ENCODE data around the gene PLXNA4. TPM values are rescaled to one million over a fixed set of nuclear protein-coding genes. Genes with fewer than 3 reads are reported as not detected.
A peak's percentile ranks its signal among the peaks of the same experiment; 100 is the strongest.

PLXNA4 gene
- total and polyA plus RNA-seq, 10 donors: 0.15 to 14.7 (median 8.7) TPM

DNA sequence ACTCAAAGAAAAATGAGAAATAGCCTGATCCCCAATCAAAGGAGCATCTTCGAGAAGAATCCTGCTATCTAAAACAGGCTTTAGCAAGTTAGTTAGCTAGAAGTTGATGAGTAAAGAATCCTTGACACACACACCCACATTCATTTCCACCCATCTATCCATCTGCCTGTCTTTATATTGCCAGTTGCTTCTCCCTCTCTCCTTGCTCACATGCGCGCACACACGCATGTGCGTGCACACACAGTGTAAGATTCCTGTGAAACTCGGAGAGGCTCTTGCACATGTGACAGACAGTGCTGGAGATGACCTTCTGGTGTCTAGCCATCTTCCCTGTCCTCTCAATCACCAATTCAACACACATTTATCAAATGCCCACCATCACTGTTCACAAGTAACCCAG is 393.3 kb downstream of the PLXNA4 start:
- H3K9me3 ChIP-seq: peaks cover 0 to 22% (median 14%) of the 10 kb centered on the region in 8 donors
- peaks cover 0 to 35% (median 0%) of the 10 kb centered on the region in 6 donors for H3K36me3 ChIP-seq
- TF ChIP-seq POLR2A (IDR thresholded peaks at IDR 0.05) (no peak), POLR2AphosphoS5 (IDR thresholded peaks at IDR 0.05) (no peak)
- TF ChIP-seq, protein P1, sequence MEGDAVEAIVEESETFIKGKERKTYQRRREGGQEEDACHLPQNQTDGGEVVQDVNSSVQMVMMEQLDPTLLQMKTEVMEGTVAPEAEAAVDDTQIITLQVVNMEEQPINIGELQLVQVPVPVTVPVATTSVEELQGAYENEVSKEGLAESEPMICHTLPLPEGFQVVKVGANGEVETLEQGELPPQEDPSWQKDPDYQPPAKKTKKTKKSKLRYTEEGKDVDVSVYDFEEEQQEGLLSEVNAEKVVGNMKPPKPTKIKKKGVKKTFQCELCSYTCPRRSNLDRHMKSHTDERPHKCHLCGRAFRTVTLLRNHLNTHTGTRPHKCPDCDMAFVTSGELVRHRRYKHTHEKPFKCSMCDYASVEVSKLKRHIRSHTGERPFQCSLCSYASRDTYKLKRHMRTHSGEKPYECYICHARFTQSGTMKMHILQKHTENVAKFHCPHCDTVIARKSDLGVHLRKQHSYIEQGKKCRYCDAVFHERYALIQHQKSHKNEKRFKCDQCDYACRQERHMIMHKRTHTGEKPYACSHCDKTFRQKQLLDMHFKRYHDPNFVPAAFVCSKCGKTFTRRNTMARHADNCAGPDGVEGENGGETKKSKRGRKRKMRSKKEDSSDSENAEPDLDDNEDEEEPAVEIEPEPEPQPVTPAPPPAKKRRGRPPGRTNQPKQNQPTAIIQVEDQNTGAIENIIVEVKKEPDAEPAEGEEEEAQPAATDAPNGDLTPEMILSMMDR (IDR thresholded peaks at IDR 0.05 in 8 of 11, conservative IDR thresholded peaks at IDR 0.05 in 3 of 11): no peak
- H3K27me3 ChIP-seq (replicated peaks in 1 of 7): no peaks in the 10 kb centered on the region
- H3K27ac ChIP-seq: no peak overlapping the region
- intact Hi-C loops (cut with DNase I; ENCODE audit: low total_unique reads): no loop called here
- H3K4me1 ChIP-seq: no peaks in the 10 kb centered on the region
- WGBS, 5 donors: 87 to 98% (median 93%) methylated on average over 6 of the region's 6 CpGs
- H3K4me3 ChIP-seq: no peak overlapping the region
- DNase-seq: peak; percentile 7

DNA sequence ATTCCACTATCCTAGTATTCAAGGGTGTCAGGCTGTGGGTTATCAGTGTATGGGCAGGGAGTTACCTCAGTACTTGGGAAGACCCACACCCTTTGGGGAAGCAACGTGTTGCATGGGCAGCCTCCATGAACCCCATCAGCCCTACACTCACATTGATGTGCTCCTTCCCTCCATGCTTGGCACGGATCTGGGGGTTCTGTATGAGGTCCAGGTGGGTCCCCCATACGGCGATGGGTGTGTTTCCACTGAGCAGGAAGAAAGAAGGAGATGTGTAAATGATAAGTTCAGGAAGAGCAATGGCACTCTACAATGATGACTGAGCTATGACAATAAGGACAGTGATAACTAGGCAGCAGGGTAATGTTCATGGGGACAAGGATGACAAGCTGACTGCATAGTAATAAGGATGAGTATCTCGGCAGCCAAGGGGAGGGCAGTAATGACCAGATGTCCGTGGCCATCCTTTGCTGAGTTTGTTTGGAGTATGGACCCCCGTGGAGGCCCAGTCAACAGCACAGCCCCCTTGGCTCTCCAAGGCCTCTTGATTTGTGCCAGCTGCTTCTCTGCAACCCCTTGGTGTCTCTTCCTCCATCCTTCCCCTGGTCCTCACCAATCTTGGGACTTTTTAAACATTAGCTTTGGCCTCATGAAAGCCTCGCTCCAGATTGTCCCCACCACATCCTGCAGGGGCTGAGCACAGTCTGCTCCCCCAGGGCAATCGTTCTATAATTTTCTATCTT is 394.2 kb downstream of the PLXNA4 start:
- H3K27me3 ChIP-seq (replicated peaks in 1 of 7): no peaks in the 10 kb centered on the region
- DNase-seq: peak; percentile 16
- peaks cover 0 to 13% (median 8%) of the 10 kb centered on the region in 8 donors for H3K9me3 ChIP-seq
- no peak for TF ChIP-seq POLR2AphosphoS5 (IDR thresholded peaks at IDR 0.05)
- no peak for TF ChIP-seq POLR2A (IDR thresholded peaks at IDR 0.05)
- TF ChIP-seq, protein P1 (IDR thresholded peaks at IDR 0.05 in 8 of 11, conservative IDR thresholded peaks at IDR 0.05 in 3 of 11): no peak
- 77 to 82% (median 79%) methylated on average over 9 of the region's 9 CpGs for WGBS, 5 donors
- no peak overlapping the region for H3K4me3 ChIP-seq
- intact Hi-C loops (cut with DNase I; ENCODE audit: low total_unique reads): no loop called here
- no peaks in the 10 kb centered on the region for H3K4me1 ChIP-seq
- H3K36me3 ChIP-seq: peaks cover 0 to 27% (median 0%) of the 10 kb centered on the region in 6 donors
- no peak overlapping the region for H3K27ac ChIP-seq

DNA sequence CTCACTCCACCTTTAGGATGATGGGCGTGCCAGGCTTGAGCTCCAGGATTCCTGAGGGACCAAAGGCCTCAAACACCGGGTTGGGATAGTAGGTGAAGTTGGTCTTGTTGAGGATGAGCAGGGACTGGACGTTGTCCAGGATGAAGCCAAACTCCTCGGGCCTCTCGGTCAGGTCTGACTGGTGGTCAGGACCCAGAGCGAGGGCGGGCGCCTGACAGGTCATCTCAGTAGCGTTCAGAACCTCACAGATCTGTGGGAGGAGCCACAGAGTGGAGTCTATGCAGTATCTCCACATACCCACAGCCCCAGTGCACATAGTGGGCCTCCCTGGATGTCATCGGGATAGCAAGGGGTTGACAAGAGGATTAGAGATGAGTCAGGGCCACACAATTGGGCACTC is 394.9 kb downstream of the PLXNA4 start:
- no peaks in the 10 kb centered on the region for H3K27me3 ChIP-seq (replicated peaks in 1 of 7)
- 78 to 90% (median 87%) methylated on average over 10 of the region's 10 CpGs for WGBS, 5 donors

DNA sequence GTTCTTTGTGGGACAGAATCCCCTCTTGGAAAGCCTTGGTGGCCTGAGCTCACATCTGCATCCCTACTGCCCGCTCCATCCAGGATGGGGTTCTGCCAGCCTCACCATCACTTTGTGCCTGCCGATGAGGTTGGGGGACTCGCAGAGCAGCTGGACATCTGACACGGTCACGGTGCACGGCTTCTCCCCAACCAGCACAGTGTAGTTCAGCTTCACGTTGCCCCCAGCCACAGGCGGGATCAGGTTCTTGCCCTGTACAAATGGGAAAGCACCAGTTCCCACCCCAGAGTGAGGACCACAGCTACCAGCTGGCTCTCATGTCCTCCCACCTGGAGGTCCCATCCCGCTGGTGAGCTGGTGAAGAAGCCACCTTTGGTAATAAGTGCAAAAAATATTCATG is 395.8 kb downstream of the PLXNA4 start:
- TF ChIP-seq POLR2AphosphoS5 (IDR thresholded peaks at IDR 0.05) (no peak), POLR2A (IDR thresholded peaks at IDR 0.05) (no peak)
- TF ChIP-seq, protein P1 (IDR thresholded peaks at IDR 0.05 in 8 of 11, conservative IDR thresholded peaks at IDR 0.05 in 3 of 11): no peak
- Histone ChIP-seq H3K4me1 (no peaks in the 10 kb centered on the region), H3K27ac (no peak overlapping the region), H3K36me3 (peaks cover 0 to 22% (median 0%) of the 10 kb centered on the region in 6 donors), H3K27me3 (replicated peaks in 1 of 7) (no peaks in the 10 kb centered on the region), H3K9me3 (no peaks in the 10 kb centered on the region), H3K4me3 (no peak overlapping the region)
- 85 to 93% (median 91%) methylated on average over 8 to 9 of the region's 9 CpGs for WGBS, 5 donors
- DNase-seq: peak; percentile 65
- intact Hi-C loops (cut with DNase I; ENCODE audit: low total_unique reads): no loop called here

More for the DNA sequence above, 394.9 kb downstream of the PLXNA4 start:
- peaks cover 0 to 27% (median 0%) of the 10 kb centered on the region in 6 donors for H3K36me3 ChIP-seq
- H3K4me3 ChIP-seq: no peak overlapping the region
- intact Hi-C loops (cut with DNase I; ENCODE audit: low total_unique reads): no loop called here
- no peak for TF ChIP-seq POLR2A (IDR thresholded peaks at IDR 0.05)
- TF ChIP-seq, protein P1 (IDR thresholded peaks at IDR 0.05 in 8 of 11, conservative IDR thresholded peaks at IDR 0.05 in 3 of 11): no peak
- TF ChIP-seq POLR2AphosphoS5 (IDR thresholded peaks at IDR 0.05): no peak
- no peaks in the 10 kb centered on the region for H3K4me1 ChIP-seq
- peaks cover 0 to 6% (median 1%) of the 10 kb centered on the region in 8 donors for H3K9me3 ChIP-seq
- DNase-seq: peak; percentile 44
- no peak overlapping the region for H3K27ac ChIP-seq
